HG03442 (cell line): ENCODE results near the gene MBP.

Experiments used
- ATAC-seq: cut with Tn5 transposase; IDR thresholded peaks from one replicate; pipeline ENCODE4 v1.9.1; 2021; ENCODE audit warnings: mild to moderate bottlenecking, moderate library complexity; ENCODE audit not compliant: unreplicated experiment

Gene MBP

GRCh38 chr18:77053616-77054287, 78.8 kb downstream of the MBP start:
- ATAC-seq: no peak

DNA sequence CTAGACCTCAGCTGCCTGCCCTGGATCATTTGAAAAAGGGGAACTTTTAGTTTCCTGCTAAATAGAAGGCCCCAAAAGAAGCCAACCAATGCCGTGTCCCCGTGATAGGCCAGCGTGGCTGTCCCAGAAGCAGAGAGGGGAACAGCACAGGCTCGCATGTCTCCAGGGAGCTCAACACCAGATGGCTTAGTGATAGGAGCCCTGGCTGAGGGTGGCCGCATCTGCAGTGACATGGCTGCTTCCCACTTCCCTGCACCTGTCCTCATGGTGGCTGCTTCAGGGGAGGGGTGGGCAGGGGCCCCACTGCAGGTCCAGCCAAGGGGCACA, 79.6 kb downstream of the MBP start:
- ATAC-seq: peak; percentile 23

DNA sequence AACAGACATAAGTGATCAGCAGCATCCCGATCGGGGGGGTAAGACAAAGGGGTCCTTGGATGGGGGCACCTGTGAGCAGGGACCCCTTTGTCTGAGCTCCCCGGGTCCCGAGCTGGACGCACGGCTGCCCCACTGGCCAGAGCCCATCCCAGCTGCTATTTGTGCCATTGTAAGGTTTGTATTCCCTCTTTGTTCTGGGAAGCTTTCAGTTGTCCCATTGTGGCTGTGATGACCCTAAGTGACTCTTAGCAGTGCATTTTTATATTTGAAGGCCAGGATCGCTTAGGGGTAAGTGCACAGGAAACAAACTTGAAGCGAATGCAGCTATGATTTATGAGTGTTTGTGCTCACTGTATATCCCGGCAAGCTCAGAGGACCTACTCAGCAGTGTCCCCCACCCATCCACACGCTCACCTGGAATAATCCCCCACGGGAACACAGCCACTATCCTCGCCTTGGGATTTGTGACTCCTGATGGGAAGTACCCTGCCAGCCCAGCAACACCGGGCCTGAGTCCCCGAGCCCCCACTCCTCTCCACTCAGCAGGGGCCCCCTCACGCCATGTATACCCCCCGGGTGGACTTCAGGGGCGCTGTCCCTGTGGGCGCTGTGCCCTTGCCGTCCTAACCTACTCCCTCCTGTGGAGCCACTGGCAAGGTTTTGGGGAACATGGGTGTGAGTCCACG, 80.1 kb downstream of the MBP start:
- no peak for ATAC-seq

DNA sequence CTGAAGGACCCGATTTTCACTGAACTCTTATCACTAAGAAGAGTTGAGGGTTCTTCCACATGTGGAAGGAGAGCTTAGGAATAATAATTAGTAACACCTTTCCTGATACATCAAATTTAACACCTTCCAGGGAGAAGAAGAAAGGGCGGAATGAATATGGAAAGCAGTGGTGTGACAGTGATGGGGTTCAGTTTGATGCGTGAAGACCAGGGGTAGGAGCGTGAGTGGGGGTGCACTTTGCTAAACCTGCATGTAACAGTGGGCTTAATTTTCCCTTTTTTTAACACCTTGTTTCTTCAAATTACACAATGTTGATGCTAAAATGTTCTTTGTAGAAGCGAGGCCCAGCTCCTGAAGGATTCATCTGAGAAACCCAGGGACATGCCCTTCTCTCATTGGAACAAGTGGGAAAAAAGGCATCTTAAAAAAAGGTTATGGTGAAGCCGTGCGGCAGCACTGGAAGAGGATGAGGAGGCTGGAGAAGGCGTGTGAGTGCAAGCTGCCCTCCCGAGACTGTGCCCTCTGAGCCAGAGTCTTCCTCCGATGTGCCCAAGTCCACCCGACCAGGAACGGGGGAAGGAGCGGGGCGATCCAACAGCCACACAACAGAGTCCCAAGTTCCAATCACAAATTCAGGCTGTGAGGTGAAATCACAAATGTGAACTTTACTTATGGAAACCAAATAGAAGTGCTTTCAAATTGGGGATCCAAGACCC, 80.8 kb downstream of the MBP start:
- ATAC-seq: no peak

GRCh38 chr18:77049938-77050337, 82.6 kb downstream of the MBP start:
- ATAC-seq: no peak

DNA sequence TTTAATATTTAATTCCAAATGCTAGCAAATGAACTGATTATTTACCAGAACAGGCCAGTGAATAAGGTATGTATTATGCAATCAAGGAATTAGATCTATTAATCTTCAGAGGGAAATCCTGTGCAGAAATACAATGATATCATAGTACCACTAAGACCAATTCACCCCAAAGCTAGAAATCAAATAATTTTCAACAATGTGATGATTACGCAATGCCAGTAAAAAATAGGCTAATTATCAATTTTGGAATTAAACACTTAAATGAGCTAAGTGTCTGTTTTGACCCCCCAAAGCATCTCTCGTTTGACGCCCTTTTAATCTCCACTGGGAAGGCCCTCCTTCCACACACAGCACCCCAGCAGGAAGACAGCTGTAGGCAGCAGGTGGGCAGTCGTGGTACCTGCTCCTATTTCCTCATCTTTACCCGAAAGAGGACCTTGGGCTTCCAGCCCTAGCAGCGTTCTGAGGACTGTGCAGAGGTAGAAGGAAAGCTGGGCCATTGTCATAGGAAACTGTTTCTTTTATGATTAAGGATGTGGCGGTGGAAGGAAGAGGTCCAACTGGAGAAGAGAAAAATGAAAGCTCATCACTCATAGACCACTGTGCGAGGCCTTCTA, 84.7 kb downstream of the MBP start:
- no peak for ATAC-seq

DNA sequence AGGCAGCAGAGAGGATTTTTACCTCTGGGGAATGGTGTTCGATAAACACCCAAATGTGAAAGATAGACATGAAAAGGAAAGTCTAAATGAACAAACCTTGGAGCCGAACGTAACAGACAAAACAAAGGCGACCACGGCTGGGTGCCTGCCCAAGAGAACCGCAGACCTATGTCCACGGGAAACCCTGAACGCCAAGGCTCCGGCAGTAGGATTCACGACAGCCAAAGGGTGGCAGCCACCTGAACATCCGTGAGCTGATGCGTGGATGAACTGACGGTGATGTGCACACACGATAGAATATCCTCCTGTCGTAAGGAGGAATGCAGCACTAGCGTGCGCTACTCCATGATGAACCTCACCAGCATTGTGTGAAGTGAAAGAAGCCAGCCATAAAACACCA, 85.6 kb downstream of the MBP start:
- ATAC-seq: no peak

- ATAC-seq: no peak
These were observed 86.2 kb downstream of the MBP start for GRCh38 chr18:77046409-77046808.

DNA sequence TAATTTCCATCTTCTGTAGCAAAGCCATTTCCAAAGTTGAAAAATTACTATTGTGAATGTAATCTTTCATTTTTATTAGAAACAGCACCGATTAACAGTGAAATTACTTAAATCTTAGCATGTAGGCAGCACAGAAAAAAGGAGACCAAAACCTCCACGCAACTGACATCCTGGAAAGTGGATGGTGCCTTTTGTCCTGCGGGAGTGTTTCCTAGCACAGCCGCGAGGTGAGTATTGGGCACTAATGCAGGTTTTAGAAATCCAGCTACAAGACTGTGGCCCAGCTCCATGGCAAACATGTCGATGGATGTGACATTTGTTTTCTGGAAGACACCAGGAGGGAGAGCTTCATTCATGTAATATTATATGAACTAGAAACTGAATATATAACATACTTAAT, 86.9 kb downstream of the MBP start:
- ATAC-seq: no peak

DNA sequence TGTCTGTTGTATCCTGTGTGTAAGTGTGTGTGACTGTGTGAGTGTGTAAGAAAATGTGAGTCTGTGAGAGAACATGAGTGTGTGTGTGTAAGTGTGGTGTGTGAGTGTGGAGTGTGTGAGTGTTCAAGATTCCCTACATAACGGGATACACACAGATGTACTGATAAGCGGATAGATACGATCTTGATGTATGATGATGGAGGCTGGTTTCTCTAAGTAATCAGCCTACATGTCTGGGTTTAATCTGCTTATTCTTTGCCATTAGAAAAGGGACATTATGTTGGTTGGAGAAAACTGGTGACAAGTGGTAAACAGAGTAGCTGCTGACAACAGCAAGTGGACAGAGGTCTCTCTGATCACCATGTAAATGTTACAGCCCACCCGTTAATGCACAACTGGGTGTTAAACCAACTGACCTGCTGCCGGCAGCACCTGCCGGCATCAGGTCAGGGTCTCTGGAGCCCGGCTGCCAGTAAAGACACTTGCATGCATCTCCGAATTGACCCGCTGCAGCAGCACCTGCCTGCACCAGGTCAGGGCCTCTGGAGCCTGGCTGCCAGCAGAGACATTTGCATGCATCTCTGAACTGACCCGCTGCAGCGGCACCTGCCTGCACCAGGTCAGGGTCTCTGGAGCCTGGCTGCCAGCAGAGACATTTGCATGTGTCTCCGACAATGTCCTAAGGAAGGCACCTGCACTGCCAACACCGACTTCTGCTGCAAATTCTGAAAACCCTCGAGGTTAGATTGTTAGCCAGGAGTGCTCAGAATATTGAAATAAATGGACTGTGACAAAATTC, 87.5 kb downstream of the MBP start:
- no peak for ATAC-seq

DNA sequence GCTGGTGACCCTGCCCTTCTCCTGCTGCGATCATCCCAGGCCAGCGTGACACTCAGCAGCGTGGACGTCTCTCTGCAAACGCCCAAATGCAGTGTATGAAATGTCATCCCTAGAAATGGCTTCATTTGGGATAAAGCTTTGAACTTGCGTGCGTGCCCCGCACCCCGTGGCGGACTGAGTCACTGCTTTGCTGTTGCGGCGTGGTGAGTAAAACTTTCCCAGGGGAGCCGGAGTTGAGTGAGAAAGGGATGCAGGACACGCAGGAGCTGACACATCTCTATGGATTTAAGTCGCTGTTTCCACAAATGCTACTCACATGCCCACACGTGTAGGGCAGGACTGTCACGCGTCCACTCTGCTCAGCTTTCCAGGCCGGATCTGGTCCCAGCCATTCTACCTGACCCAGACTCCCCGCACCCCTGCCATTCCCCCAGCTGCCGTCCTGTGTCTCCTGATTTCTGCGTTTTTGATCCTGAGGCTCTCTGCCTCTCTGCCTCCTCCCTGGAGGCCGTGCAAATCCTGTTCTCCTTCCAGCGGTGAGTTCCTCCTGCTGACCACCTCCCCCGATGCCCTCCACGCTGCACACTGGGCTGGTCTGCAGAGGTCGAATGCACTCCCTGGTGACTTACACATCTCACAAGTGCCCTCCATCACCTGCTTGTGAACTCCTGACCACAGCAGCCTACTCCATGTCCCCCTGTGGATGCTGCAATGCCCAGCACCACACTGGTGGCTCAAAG, 88.9 kb downstream of the MBP start:
- ATAC-seq: no peak

GRCh38 chr18:77042583-77042982, 90.0 kb downstream of the MBP start:
- no peak for ATAC-seq

DNA sequence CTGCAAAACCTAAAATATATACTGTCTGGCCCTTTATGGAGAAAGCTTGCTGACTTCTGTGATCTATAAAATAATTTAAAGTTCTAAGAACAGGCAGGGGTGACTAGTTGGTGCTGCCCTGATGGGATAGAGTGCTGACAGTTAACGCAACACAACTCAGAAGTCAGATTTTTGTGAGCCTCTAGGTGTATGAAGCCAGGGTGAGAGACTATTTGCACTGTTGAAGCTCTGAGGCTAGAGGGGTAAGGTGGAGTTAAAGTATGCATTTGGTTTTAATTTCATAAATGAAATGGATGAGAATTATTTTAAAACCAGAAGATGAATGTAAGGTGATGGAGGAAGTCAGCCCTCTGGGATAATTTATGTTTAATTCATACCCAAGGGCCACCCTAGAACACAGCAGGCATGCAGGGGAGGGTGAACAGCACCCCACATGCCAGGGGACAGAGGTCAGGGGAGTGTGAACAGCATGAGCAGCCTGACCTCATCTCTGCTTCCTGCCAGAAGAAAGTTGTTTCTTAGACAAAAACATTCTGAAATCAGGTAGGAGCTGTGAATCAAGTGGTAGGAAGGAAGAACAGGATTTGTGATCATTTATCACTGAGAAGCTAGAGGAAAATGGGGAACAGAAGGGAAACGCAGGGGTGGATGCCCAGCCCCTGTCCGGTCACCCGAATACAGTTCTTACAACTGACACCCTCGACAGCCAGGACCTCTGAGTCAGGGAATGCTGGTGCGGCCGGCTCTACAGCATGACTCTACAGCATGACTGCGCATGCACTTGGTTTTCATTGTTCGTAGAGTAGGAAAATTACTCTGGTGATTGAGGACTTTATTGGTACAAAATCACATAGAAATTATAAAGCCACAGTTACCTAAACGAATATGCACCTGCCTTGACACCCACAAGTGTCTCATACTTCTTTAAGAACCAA, 93.1 kb downstream of the MBP start:
- no peak for ATAC-seq

DNA sequence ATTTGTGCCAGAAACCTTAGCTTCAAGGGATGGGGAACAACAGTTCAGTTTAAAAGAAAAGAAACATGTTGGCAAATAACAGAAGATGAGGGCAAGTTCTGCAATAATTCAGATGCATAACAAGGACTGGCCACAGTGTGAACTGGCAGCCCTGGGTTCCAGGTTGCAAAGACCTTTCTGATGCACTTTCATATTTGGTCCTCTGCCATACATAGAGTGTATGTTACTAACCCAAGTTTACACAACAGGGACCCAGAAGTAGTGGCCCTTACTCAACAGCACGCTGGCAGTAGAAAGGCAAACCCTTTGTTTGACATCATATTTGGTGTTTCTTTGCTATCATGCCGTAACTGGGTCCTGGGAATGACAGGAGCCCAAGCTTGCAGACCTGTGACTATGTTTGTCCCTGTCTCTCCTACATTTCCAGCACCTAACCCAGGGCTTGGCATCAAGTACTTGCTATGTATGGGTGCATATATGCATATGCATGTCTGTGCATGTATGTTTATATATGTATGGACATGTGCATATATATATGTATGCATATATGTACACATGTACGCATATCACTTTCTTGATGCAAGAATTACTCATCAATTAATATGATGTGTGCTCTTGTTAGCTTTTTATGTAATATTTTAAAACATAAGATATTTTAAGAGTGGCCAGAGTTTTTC, 94.3 kb downstream of the MBP start:
- ATAC-seq: no peak

- ATAC-seq: no peak
These were observed 95.0 kb downstream of the MBP start for GRCh38 chr18:77037567-77037966.

DNA sequence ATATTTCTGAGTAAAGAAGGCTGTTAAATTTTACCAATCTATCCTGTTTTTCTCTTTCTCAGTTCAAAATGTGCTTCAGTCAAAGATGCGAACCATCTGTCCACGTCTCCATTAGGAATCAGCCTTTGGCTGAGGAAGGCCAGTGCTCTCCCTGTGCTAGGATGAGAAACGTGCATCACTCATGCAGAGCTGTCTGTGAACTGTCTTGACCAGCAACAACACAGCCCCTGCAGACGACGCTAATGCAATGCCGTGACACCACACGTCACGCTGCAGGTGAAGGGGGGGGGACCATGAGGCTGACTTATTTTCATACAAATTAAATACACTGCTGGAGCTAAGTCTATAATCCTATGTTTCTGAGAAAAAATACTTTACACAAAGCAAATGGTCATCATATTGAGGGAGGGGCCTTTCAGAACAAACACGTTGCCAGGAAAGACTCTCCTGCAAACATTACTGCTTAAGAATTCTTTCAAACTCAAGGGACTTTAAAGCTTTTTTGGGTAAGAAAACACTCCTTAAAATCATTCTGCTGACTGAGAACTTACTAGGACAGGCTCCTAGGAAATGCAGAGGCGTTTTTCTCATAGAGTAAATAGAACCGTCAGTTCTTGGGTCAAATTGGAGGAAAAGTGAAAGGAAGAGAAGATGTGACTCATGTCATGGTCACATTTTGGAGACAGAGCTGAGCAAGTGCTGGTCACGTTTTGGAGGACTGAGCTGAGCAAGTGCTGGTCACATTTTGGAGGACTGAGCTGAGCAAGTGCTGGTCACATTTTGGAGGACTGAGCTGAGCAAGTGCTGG, 97.0 kb downstream of the MBP start:
- ATAC-seq: no peak

DNA sequence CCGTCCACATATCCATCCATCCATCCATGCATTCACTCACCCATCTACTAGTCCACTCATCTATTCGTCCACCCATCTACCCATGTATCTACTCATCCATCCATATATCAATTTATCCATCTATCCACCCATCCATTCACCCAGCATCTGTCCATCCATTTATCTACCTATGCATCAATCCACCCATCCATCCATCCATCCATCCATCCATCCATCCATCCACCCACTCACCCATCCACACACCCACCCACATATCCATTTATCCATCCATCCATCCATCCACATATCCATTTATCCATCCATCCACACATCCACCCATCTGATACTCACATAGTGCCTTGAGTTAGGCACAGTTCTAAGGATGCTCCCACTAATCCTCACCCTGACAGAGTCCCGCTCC, 99.0 kb downstream of the MBP start:
- ATAC-seq: no peak

DNA sequence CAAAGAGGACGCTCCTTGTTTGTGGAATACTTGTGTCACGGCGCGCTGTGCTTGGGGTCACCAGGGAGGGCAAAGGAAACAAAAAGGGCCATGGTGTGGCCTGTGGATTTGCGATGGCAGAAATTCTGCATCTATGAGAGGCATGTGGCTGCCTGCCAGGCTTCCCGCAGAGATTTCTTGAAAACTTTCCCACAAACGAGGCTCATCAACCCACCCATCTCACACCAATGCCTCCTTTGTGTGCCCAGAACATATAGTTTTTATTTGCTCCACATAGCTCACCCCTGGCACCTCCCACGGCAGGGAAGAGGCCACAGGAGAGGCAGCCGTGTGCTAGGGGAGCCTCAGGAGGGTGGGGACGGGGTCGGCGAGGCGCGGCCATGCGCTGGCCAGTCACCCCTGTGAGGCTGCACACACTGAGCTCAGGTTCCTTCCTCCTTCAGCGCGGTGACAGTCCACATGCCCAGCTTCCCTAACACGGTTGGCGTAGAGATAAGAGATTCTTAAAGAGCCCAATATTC, 100.3 kb downstream of the MBP start:
- no peak for ATAC-seq
